ENCODE results near the gene PDZD2.

Gene PDZD2

GRCh38 chr5:31854181-31855133 is 215.5 kb downstream of the PDZD2 start:
- intact Hi-C loops (cut with DNase I) = loop anchor here (1.0 kb wide), 1 partner anchor 57 kb away; no protein-coding TSS in a partner anchor
- DNase-seq = peak in 6 of 10 donors; percentile 14 to 87 (median 30)

- DNase-seq = peak; percentile 41 to 95 (median 70)
- intact Hi-C loops (cut with DNase I) = loop anchor here (1.0 kb wide), 1 partner anchor 56 kb away; no protein-coding TSS in a partner anchor
Measured at GRCh38 chr5:31855134-31856040, 216.5 kb downstream of the PDZD2 start.

GRCh38 chr5:31859096-31859495 is 220.2 kb downstream of the PDZD2 start:
- DNase-seq = no peak
- intact Hi-C loops (cut with DNase I) = no loop called here

- intact Hi-C loops (cut with DNase I) = no loop called here
- no peak for DNase-seq
Measured at GRCh38 chr5:31860278-31860677, 221.3 kb downstream of the PDZD2 start.

GRCh38 chr5:31860726-31861433 is 221.9 kb downstream of the PDZD2 start:
- no peak for DNase-seq
- intact Hi-C loops (cut with DNase I) = no loop called here

GRCh38 chr5:31861601-31862000 is 222.7 kb downstream of the PDZD2 start:
- DNase-seq = no peak
- intact Hi-C loops (cut with DNase I) = no loop called here

GRCh38 chr5:31863991-31864411 is 225.1 kb downstream of the PDZD2 start:
- DNase-seq = no peak
- intact Hi-C loops (cut with DNase I) = no loop called here

- no peak for DNase-seq
- intact Hi-C loops (cut with DNase I) = no loop called here
Measured at GRCh38 chr5:31866166-31866565, 227.2 kb downstream of the PDZD2 start.

- DNase-seq = no peak
- intact Hi-C loops (cut with DNase I) = no loop called here
Measured at GRCh38 chr5:31867219-31867618, 228.3 kb downstream of the PDZD2 start.

- intact Hi-C loops (cut with DNase I) = no loop called here
- DNase-seq = no peak
Measured at GRCh38 chr5:31880449-31880848, 241.5 kb downstream of the PDZD2 start.

GRCh38 chr5:31884896-31885295 is 246.0 kb downstream of the PDZD2 start:
- intact Hi-C loops (cut with DNase I) = no loop called here
- DNase-seq = no peak

GRCh38 chr5:31886206-31886605 is 247.3 kb downstream of the PDZD2 start:
- intact Hi-C loops (cut with DNase I) = no loop called here
- peak in 5 of 10 donors; percentile 15 to 86 (median 39) for DNase-seq

- intact Hi-C loops (cut with DNase I) = no loop called here
- peak in 3 of 10 donors; percentile 17 to 82 (median 44) for DNase-seq
Measured at GRCh38 chr5:31887556-31887955, 248.6 kb downstream of the PDZD2 start.

- DNase-seq = no peak
- intact Hi-C loops (cut with DNase I) = no loop called here
Measured at GRCh38 chr5:31888564-31888963, 249.6 kb downstream of the PDZD2 start.

GRCh38 chr5:31889001-31889561 is 250.2 kb downstream of the PDZD2 start:
- peak in 1 of 10 donors; percentile 10 for DNase-seq
- intact Hi-C loops (cut with DNase I) = no loop called here

GRCh38 chr5:31890046-31890445 is 251.1 kb downstream of the PDZD2 start:
- intact Hi-C loops (cut with DNase I) = no loop called here
- DNase-seq = peak in 1 of 10 donors; percentile 45

- intact Hi-C loops (cut with DNase I) = no loop called here
- DNase-seq = peak in 3 of 10 donors; percentile 22 to 90 (median 29)
Measured at GRCh38 chr5:31894141-31894540, 255.2 kb downstream of the PDZD2 start.

- intact Hi-C loops (cut with DNase I) = no loop called here
- DNase-seq = no peak
Measured at GRCh38 chr5:31895199-31895820, 256.4 kb downstream of the PDZD2 start.

GRCh38 chr5:31898036-31898632 is 259.2 kb downstream of the PDZD2 start:
- DNase-seq = peak in 1 of 10 donors; percentile 33
- intact Hi-C loops (cut with DNase I) = no loop called here

Data from posterior cingulate gyrus (tissue), 11 donors.